CD14-positive monocyte (primary cell): Measurements from ENCODE around the gene PKHD1. TPM values are rescaled to one million over a fixed set of nuclear protein-coding genes. Genes with fewer than 3 reads are reported as not detected.

Source experiments
- DNase-seq, 3 donors: peaks; one replicate each; pipeline ENCODE4 v3.0.0-alpha.2; 2011 to 2022
- H2AFZ ChIP-seq: 2 replicates; pipeline ENCODE4 v1.6.0; 2012; ENCODE audit warnings: mild to moderate bottlenecking, low read depth, low read length, inconsistent platforms; ENCODE audit not compliant: insufficient read depth, poor library complexity, severe bottlenecking
- H3K27ac ChIP-seq, 2 donors: 1 replicate in 1 of 2; 2 replicates in 1 of 2; pipeline ENCODE4 v1.5.1; 2012 to 2013; ENCODE audit warnings: low read length in 2 of 2, control low read depth in 1 of 2, inconsistent platforms in 1 of 2, low read depth in 1 of 2, mild to moderate bottlenecking in 1 of 2
- H3K27me3 ChIP-seq, 2 donors: one replicate each; pipeline versions ENCODE4 v1.6.0 to v1.6.1; 2011 to 2013; ENCODE audit warnings: low read length in 2 of 2; ENCODE audit not compliant: control insufficient read depth in 2 of 2, insufficient read depth in 2 of 2
- H3K36me3 ChIP-seq, 2 donors: replicated peaks in 1 of 2; 1 replicate in 1 of 2; 2 replicates in 1 of 2; pipeline versions ENCODE4 v1.5.1 to v1.6.1; 2012 to 2013; ENCODE audit warnings: low read length in 2 of 2, control low read depth in 1 of 2, inconsistent platforms in 1 of 2, mild to moderate bottlenecking in 1 of 2; ENCODE audit not compliant: insufficient read depth in 2 of 2, control insufficient read depth in 1 of 2
- H3K4me1 ChIP-seq, 2 donors: 1 replicate in 1 of 2; 2 replicates in 1 of 2; pipeline versions ENCODE4 v1.5.1 to v1.6.1; 2012 to 2013; ENCODE audit warnings: low read length in 2 of 2, control low read depth in 1 of 2, inconsistent platforms in 1 of 2, mild to moderate bottlenecking in 1 of 2, moderate library complexity in 1 of 2; ENCODE audit not compliant: insufficient read depth in 2 of 2, control insufficient read depth in 1 of 2
- H3K4me2 ChIP-seq: replicated peaks from 2 replicates; pipeline ENCODE3; 2012; ENCODE audit warnings: low read length, moderate library complexity, mild to moderate bottlenecking; ENCODE audit not compliant: poor library complexity, severe bottlenecking; ENCODE audit errors: extremely low read depth
- H3K4me3 ChIP-seq, 3 experiments: fragments of 200-600 bp in 1 of 3; sonication (generic) in 1 of 3; replicated peaks in 1 of 3; 1 replicate in 2 of 3; 2 replicates in 1 of 3; pipeline ENCODE4 v1.5.1; 2011 to 2013; ENCODE audit warnings: low read length in 3 of 3, mild to moderate bottlenecking in 3 of 3, control low read depth in 2 of 3, low read depth in 2 of 3, inconsistent platforms in 1 of 3, moderate library complexity in 1 of 3
- H3K79me2 ChIP-seq: 2 replicates; pipeline ENCODE4 v1.6.0; 2012; ENCODE audit warnings: mild to moderate bottlenecking, control low read depth, inconsistent platforms, low read length, moderate library complexity; ENCODE audit not compliant: insufficient read depth
- H3K9ac ChIP-seq: 2 replicates; pipeline ENCODE4 v1.6.0; 2017; ENCODE audit warnings: low read length, mild to moderate bottlenecking; ENCODE audit not compliant: insufficient read depth, poor library complexity, severe bottlenecking
- H3K9me3 ChIP-seq, 2 donors: replicated peaks in 1 of 2; 1 replicate in 1 of 2; 2 replicates in 1 of 2; pipeline versions ENCODE4 v1.5.1 to v1.6.1; 2012 to 2013; ENCODE audit warnings: low read length in 2 of 2, control low read depth in 1 of 2; ENCODE audit not compliant: control insufficient read depth in 1 of 2, insufficient read depth in 1 of 2
- H4K20me1 ChIP-seq: 2 replicates; pipeline ENCODE4 v1.6.0; 2012; ENCODE audit warnings: mild to moderate bottlenecking, low read length, control low read depth, moderate library complexity; ENCODE audit not compliant: insufficient read depth
- H3K27ac Mint-ChIP-seq, 7 donors: one replicate each; pipeline ENCODE4 v1.8.0; 2020; ENCODE audit warnings: mild to moderate bottlenecking in 7 of 7, mixed read lengths in 7 of 7, moderate library complexity in 6 of 7, inconsistent platforms in 2 of 7
- H3K27me3 Mint-ChIP-seq, 3 donors: one replicate each; pipeline ENCODE4 v1.8.0; 2021 to 2022; ENCODE audit warnings: low read depth in 3 of 3, mild to moderate bottlenecking in 3 of 3, mixed read lengths in 3 of 3, moderate library complexity in 3 of 3, inconsistent platforms in 1 of 3
- H3K36me3 Mint-ChIP-seq, 2 donors: one replicate each; pipeline ENCODE4 v1.8.0; 2020; ENCODE audit warnings: mixed read lengths in 2 of 2, inconsistent platforms in 1 of 2, mild to moderate bottlenecking in 1 of 2
- H3K4me1 Mint-ChIP-seq: one replicate; pipeline ENCODE4 v1.8.0; 2020; ENCODE audit warnings: mild to moderate bottlenecking, mixed read lengths
- H3K4me3 Mint-ChIP-seq, 2 donors: one replicate each; pipeline ENCODE4 v1.8.0; 2020; ENCODE audit warnings: mild to moderate bottlenecking in 2 of 2, mixed read lengths in 2 of 2, moderate library complexity in 1 of 2
- H3K9me3 Mint-ChIP-seq, 7 donors: one replicate each; pipeline ENCODE4 v1.8.0; 2020 to 2022; ENCODE audit warnings: mixed read lengths in 7 of 7, mild to moderate bottlenecking in 6 of 7, moderate library complexity in 6 of 7, inconsistent platforms in 2 of 7
- WGBS: methylation state at CpG from one replicate; pipeline ENCODE4 v1.1.5; 2013; ENCODE audit warnings: missing lambda C conversion rate; ENCODE audit not compliant: insufficient coverage; 5-methylcytosine and 5-hydroxymethylcytosine counted together
- intact Hi-C, 2 donors: fragments of 100-400 bp; cut with micrococcal nuclease; formaldehyde crosslinking; loops; one replicate each; pipeline versions ENCODE4 v1.15.0 to v1.15.1; 2023
- polyA plus RNA-seq, 3 donors: library from polyadenylated mRNA; depleted of rRNA in 1 of 3; unstranded in 2 of 3; stranded (reverse) in 1 of 3; fragments of 300-500 nt in 2 of 3; fragments of >200 nt in 1 of 3; fragmentation: Illumina TruSeq in 2 of 3; gene quantifications; 1 replicate in 2 of 3; 2 replicates in 1 of 3; pipeline ENCODE4 v1.2.3, GENCODE V29; 2012 to 2021
- TF ChIP-seq, protein P1 (sequence below): fragments of 200-600 bp; IDR thresholded peaks from one replicate; pipeline ENCODE4 v1.8.0; 2022; ENCODE audit warnings: antibody characterized with exemption, mild to moderate bottlenecking

PKHD1 gene
- polyA plus RNA-seq, 3 donors: not detected

- Mint-ChIP-seq H3K4me1 (no peaks in the 10 kb centered on the region), H3K9me3 (peaks cover 0 to 2% (median 0%) of the 10 kb centered on the region in 7 donors), H3K27me3 (peaks cover 0 to 2% (median 0%) of the 10 kb centered on the region in 3 donors), H3K36me3 (no peaks in the 10 kb centered on the region), H3K4me3 (no peak overlapping the region), H3K27ac (no peak overlapping the region)
- Histone ChIP-seq H3K4me2 (no peak overlapping the region), H4K20me1 (no peaks in the 10 kb centered on the region), H3K9me3 (no peaks in the 10 kb centered on the region), H3K27ac (no peak overlapping the region), H3K4me3 (no peak overlapping the region), H3K9ac (no peak overlapping the region), H3K36me3 (no peaks in the 10 kb centered on the region), H3K27me3 (no peaks in the 10 kb centered on the region), H3K79me2 (no peaks in the 10 kb centered on the region), H2AFZ (no peak overlapping the region), H3K4me1 (no peaks in the 10 kb centered on the region)
- intact Hi-C loops: no loop called here
- DNase-seq: no peak
- TF ChIP-seq, protein P1, sequence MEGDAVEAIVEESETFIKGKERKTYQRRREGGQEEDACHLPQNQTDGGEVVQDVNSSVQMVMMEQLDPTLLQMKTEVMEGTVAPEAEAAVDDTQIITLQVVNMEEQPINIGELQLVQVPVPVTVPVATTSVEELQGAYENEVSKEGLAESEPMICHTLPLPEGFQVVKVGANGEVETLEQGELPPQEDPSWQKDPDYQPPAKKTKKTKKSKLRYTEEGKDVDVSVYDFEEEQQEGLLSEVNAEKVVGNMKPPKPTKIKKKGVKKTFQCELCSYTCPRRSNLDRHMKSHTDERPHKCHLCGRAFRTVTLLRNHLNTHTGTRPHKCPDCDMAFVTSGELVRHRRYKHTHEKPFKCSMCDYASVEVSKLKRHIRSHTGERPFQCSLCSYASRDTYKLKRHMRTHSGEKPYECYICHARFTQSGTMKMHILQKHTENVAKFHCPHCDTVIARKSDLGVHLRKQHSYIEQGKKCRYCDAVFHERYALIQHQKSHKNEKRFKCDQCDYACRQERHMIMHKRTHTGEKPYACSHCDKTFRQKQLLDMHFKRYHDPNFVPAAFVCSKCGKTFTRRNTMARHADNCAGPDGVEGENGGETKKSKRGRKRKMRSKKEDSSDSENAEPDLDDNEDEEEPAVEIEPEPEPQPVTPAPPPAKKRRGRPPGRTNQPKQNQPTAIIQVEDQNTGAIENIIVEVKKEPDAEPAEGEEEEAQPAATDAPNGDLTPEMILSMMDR: no peak
Measured at GRCh38 chr6:51932956-51933355, 154.5 kb downstream of the PKHD1 start.

GRCh38 chr6:51930602-51931001 is 156.8 kb downstream of the PKHD1 start:
- TF ChIP-seq, protein P1: no peak
- Mint-ChIP-seq H3K27ac (no peak overlapping the region), H3K27me3 (peaks cover 0 to 2% (median 0%) of the 10 kb centered on the region in 3 donors), H3K36me3 (no peaks in the 10 kb centered on the region), H3K9me3 (peaks cover 0 to 4% (median 0%) of the 10 kb centered on the region in 7 donors), H3K4me3 (no peak overlapping the region), H3K4me1 (no peaks in the 10 kb centered on the region)
- Histone ChIP-seq H3K27ac (no peak overlapping the region), H2AFZ (no peak overlapping the region), H3K36me3 (no peaks in the 10 kb centered on the region), H3K4me2 (no peak overlapping the region), H3K79me2 (no peaks in the 10 kb centered on the region), H4K20me1 (no peaks in the 10 kb centered on the region), H3K4me3 (no peak overlapping the region), H3K4me1 (no peaks in the 10 kb centered on the region), H3K9me3 (no peaks in the 10 kb centered on the region), H3K9ac (no peak overlapping the region), H3K27me3 (no peaks in the 10 kb centered on the region)
- DNase-seq: no peak
- intact Hi-C loops: no loop called here
- WGBS: 89% methylated on average over 3 of the region's 3 CpGs
